ENCODE results near the gene MC2R.

GRCh38 chr18:13834496-13835015 lies 80.8 kb downstream of the MC2R start:
- TF ChIP-seq CTCF (IDR thresholded peaks at IDR 0.05; ENCODE audit: poor library complexity, severe bottlenecking) (no peak), RAD21 (conservative IDR thresholded peaks at IDR 0.05) (no peak), SMC3 (conservative IDR thresholded peaks at IDR 0.05; ENCODE audit: poor library complexity) (no peak)
